Calu3 (cell line): ENCODE results near the gene DMAP1. TPM values are rescaled to one million over a fixed set of nuclear protein-coding genes. Genes with fewer than 3 reads are reported as not detected.

Experiments
- BruUV-seq: library from RNA; stranded (reverse); fragments of 400-500 nt; replicated peaks from 2 replicates; lab custom pipeline; 2021; lab: Mats Ljungman, UMichigan
- CTCF ChIA-PET: fragments of 300-600 bp; sonication (Branson Sonifier 250); formaldehyde crosslinking; loops from one replicate; lab custom pipeline; 2022; ENCODE audit warnings: antibody characterized with exemption; lab: Charles Lee
- DNase-seq: peaks from one replicate; pipeline ENCODE4 v3.0.0; 2022
- H3K27ac Mint-ChIP-seq: one replicate; pipeline ENCODE4 v1.8.0; 2022; ENCODE audit warnings: mixed read lengths; ENCODE audit not compliant: unreplicated experiment
- H3K27me3 Mint-ChIP-seq: one replicate; pipeline ENCODE4 v1.8.0; 2022; ENCODE audit warnings: mixed read lengths; ENCODE audit not compliant: unreplicated experiment
- H3K36me3 Mint-ChIP-seq: one replicate; pipeline ENCODE4 v1.8.0; 2022; ENCODE audit warnings: mild to moderate bottlenecking, moderate library complexity, mixed read lengths; ENCODE audit not compliant: insufficient read depth, unreplicated experiment
- H3K4me1 Mint-ChIP-seq: one replicate; pipeline ENCODE4 v1.8.0; 2022; ENCODE audit warnings: mild to moderate bottlenecking, low read depth, mixed read lengths; ENCODE audit not compliant: unreplicated experiment
- H3K4me3 Mint-ChIP-seq: one replicate; pipeline ENCODE4 v1.8.0; 2022; ENCODE audit warnings: mild to moderate bottlenecking, low read depth, moderate library complexity, mixed read lengths; ENCODE audit not compliant: unreplicated experiment
- H3K9me3 Mint-ChIP-seq: one replicate; pipeline ENCODE4 v1.8.0; 2022; ENCODE audit warnings: low read depth, mixed read lengths; ENCODE audit not compliant: unreplicated experiment
- intact Hi-C: fragments of 100-400 bp; cut with micrococcal nuclease; formaldehyde crosslinking; loops from one replicate; pipeline ENCODE4 v1.10.0; 2022; ENCODE audit not compliant: unreplicated experiment
- total RNA-seq: library from RNA; stranded (reverse); gene quantifications from 2 replicates; pipeline ENCODE4 v1.2.3, GENCODE V29; 2022
- TF ChIP-seq, protein P1 (sequence below): fragments of 200-600 bp; IDR thresholded peaks from one replicate; pipeline ENCODE4 v1.8.0; 2022; ENCODE audit warnings: antibody characterized with exemption; ENCODE audit not compliant: unreplicated experiment

Gene DMAP1
- total RNA-seq, 1 experiment from 2014 or later = 42.9 TPM

- Mint-ChIP-seq H3K36me3 (peaks cover 3% of the 10 kb centered on the region), H3K4me3 (no peak overlapping the region), H3K4me1 (no peaks in the 10 kb centered on the region), H3K27me3 (no peaks in the 10 kb centered on the region), H3K27ac (no peak overlapping the region), H3K9me3 (no peaks in the 10 kb centered on the region)
- no TSS peak for BruUV-seq
- TF ChIP-seq, protein P1, sequence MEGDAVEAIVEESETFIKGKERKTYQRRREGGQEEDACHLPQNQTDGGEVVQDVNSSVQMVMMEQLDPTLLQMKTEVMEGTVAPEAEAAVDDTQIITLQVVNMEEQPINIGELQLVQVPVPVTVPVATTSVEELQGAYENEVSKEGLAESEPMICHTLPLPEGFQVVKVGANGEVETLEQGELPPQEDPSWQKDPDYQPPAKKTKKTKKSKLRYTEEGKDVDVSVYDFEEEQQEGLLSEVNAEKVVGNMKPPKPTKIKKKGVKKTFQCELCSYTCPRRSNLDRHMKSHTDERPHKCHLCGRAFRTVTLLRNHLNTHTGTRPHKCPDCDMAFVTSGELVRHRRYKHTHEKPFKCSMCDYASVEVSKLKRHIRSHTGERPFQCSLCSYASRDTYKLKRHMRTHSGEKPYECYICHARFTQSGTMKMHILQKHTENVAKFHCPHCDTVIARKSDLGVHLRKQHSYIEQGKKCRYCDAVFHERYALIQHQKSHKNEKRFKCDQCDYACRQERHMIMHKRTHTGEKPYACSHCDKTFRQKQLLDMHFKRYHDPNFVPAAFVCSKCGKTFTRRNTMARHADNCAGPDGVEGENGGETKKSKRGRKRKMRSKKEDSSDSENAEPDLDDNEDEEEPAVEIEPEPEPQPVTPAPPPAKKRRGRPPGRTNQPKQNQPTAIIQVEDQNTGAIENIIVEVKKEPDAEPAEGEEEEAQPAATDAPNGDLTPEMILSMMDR = no peak
- CTCF ChIA-PET = no interaction called here
- intact Hi-C loops = no loop called here
- no peak for DNase-seq
Observed at GRCh38 chr1:44261962-44262361, 48.7 kb downstream of the DMAP1 start.

GRCh38 chr1:44262414-44262813 is 49.1 kb downstream of the DMAP1 start:
- DNase-seq = no peak
- Mint-ChIP-seq H3K27ac (no peak overlapping the region), H3K36me3 (peaks cover 3% of the 10 kb centered on the region), H3K27me3 (no peaks in the 10 kb centered on the region), H3K4me1 (no peaks in the 10 kb centered on the region), H3K4me3 (no peak overlapping the region), H3K9me3 (no peaks in the 10 kb centered on the region)
- CTCF ChIA-PET = no interaction called here
- intact Hi-C loops = no loop called here
- TF ChIP-seq, protein P1 = no peak
- BruUV-seq = no TSS peak

GRCh38 chr1:44262816-44263567 is 49.7 kb downstream of the DMAP1 start:
- CTCF ChIA-PET = no interaction called here
- H3K27me3 Mint-ChIP-seq = no peaks in the 10 kb centered on the region

GRCh38 chr1:44263568-44264450 is 50.5 kb downstream of the DMAP1 start:
- CTCF ChIA-PET = no interaction called here
- peaks cover 3% of the 10 kb centered on the region for H3K36me3 Mint-ChIP-seq
- no peaks in the 10 kb centered on the region for H3K4me1 Mint-ChIP-seq
- no peaks in the 10 kb centered on the region for H3K9me3 Mint-ChIP-seq
- no TSS peak for BruUV-seq
- no peaks in the 10 kb centered on the region for H3K27me3 Mint-ChIP-seq
- TF ChIP-seq, protein P1 = no peak
- intact Hi-C loops = no loop called here
- no peak overlapping the region for H3K27ac Mint-ChIP-seq
- no peak overlapping the region for H3K4me3 Mint-ChIP-seq
- no peak for DNase-seq

More at GRCh38 chr1:44262816-44263567, 49.7 kb downstream of the DMAP1 start:
- DNase-seq = no peak
- intact Hi-C loops = no loop called here
- H3K27ac Mint-ChIP-seq = no peak overlapping the region
- no TSS peak for BruUV-seq
- no peaks in the 10 kb centered on the region for H3K9me3 Mint-ChIP-seq
- H3K4me3 Mint-ChIP-seq = no peak overlapping the region
- TF ChIP-seq, protein P1 = no peak
- peaks cover 3% of the 10 kb centered on the region for H3K36me3 Mint-ChIP-seq
- no peaks in the 10 kb centered on the region for H3K4me1 Mint-ChIP-seq
